Endothelial cell of umbilical vein (primary cell): ENCODE data around the gene AFTPH. TPM values are rescaled to one million over a fixed set of nuclear protein-coding genes. Genes with fewer than 3 reads are reported as not detected.

Experiments
- BruUV-seq: library from RNA; stranded (reverse); fragments of 400-500 nt; replicated peaks from 2 replicates; lab custom pipeline; 2021; lab: Mats Ljungman, UMichigan
- CTCF ChIA-PET: fragments of 300-600, 350-600 bp; sonication (Branson Sonifier 250); formaldehyde crosslinking; loops from one replicate; lab custom pipeline; 2021; ENCODE audit warnings: antibody characterized with exemption, inconsistent platforms; lab: Charles Lee
- POLR2A ChIA-PET: fragments of 300-600, 350-600 bp; sonication (Branson Sonifier 250); formaldehyde crosslinking; loops from one replicate; lab custom pipeline; 2021; ENCODE audit warnings: antibody characterized with exemption, inconsistent platforms; lab: Charles Lee
- DNase-seq: peaks from one replicate; pipeline ENCODE4 v3.0.0-alpha.2; 2011; ENCODE audit warnings: low read depth, low spot score
- FAIRE-seq: peaks from 2 replicates; lab custom pipeline; 2011; peaks lifted over from hg19 to GRCh38; lab: Jason Lieb, UNC
- H2AFZ ChIP-seq: 2 replicates; pipeline ENCODE4 v1.6.0; 2012; ENCODE audit warnings: low read depth, low read length, control low read depth, inconsistent platforms
- H3K27ac ChIP-seq: 2 replicates; pipeline ENCODE4 v1.5.1; 2011; ENCODE audit warnings: low read depth, mild to moderate bottlenecking, control low read depth, low read length, moderate library complexity; ENCODE audit not compliant: insufficient read depth
- H3K27me3 ChIP-seq, 2 experiments: 2 replicates each; pipeline versions ENCODE4 v1.6.0 to v1.6.1; 2011; ENCODE audit warnings: low read length in 2 of 2, mixed read lengths in 1 of 2; ENCODE audit not compliant: control insufficient read depth in 2 of 2, insufficient read depth in 2 of 2
- H3K36me3 ChIP-seq, 2 experiments: 2 replicates in 1 of 2; 3 replicates in 1 of 2; pipeline ENCODE4 v1.5.1; 2011; ENCODE audit warnings: low read length in 2 of 2, mild to moderate bottlenecking in 1 of 2, moderate library complexity in 1 of 2; ENCODE audit not compliant: control insufficient read depth in 2 of 2, insufficient read depth in 2 of 2; ENCODE audit errors: extremely low read depth in 1 of 2
- H3K4me1 ChIP-seq: 3 replicates; pipeline ENCODE4 v1.5.1; 2011; ENCODE audit warnings: mild to moderate bottlenecking, low read length; ENCODE audit not compliant: control insufficient read depth, insufficient read depth; ENCODE audit errors: extremely low read depth
- H3K4me2 ChIP-seq: 2 replicates; pipeline ENCODE4 v1.6.1; 2011; ENCODE audit warnings: low read length, control low read depth, mixed read lengths; ENCODE audit not compliant: insufficient read depth
- H3K4me3 ChIP-seq, 3 experiments: fragments of 200-600 bp in 1 of 3; sonication (generic), shearing (Covaris generic) in 1 of 3; replicated peaks in 1 of 3; 2 replicates each; pipeline ENCODE4 v1.5.1; 2011 to 2016; ENCODE audit warnings: control low read depth in 3 of 3, low read length in 3 of 3, mild to moderate bottlenecking in 2 of 3, inconsistent platforms in 1 of 3, low read depth in 1 of 3, moderate library complexity in 1 of 3; ENCODE audit not compliant: insufficient read depth in 1 of 3
- H3K79me2 ChIP-seq: 2 replicates; pipeline ENCODE4 v1.6.0; 2012; ENCODE audit warnings: low read length, inconsistent platforms; ENCODE audit not compliant: control insufficient read depth, insufficient read depth
- H3K9ac ChIP-seq: replicated peaks from 2 replicates; pipeline ENCODE3; 2011; ENCODE audit warnings: low read length, control low read depth; ENCODE audit not compliant: insufficient read depth; ENCODE audit errors: extremely low read depth
- H3K9me1 ChIP-seq: replicated peaks from 3 replicates; pipeline ENCODE4 v1.6.0; 2011; ENCODE audit warnings: mild to moderate bottlenecking, low read length; ENCODE audit not compliant: control insufficient read depth, insufficient read depth; ENCODE audit errors: extremely low read depth
- H3K9me3 ChIP-seq: replicated peaks from 2 replicates; pipeline ENCODE4 v1.5.1; 2012; ENCODE audit warnings: low read length, inconsistent platforms; ENCODE audit not compliant: control insufficient read depth, insufficient read depth
- H4K20me1 ChIP-seq: replicated peaks from 2 replicates; pipeline ENCODE3; 2011; ENCODE audit warnings: mild to moderate bottlenecking, low read length; ENCODE audit not compliant: control insufficient read depth, insufficient read depth; ENCODE audit errors: extremely low read depth
- CTCF ChIP-seq, 2 donors: IDR thresholded peaks; 1 replicate in 1 of 2; 2 replicates in 1 of 2; pipeline ENCODE4 v1.5.1; 2011; ENCODE audit warnings: low read length in 2 of 2, mild to moderate bottlenecking in 2 of 2, moderate library complexity in 2 of 2, control low read depth in 1 of 2, inconsistent platforms in 1 of 2, low read depth in 1 of 2; ENCODE audit not compliant: insufficient read depth in 1 of 2; ENCODE audit errors: extremely low read depth in 1 of 2
- EZH2 ChIP-seq: IDR thresholded peaks from 2 replicates; pipeline ENCODE4 v1.6.1; 2012; ENCODE audit warnings: borderline replicate concordance, low read depth, mild to moderate bottlenecking, moderate library complexity, low read length, inconsistent platforms; ENCODE audit not compliant: severe bottlenecking
- FOS ChIP-seq: IDR thresholded peaks from 2 replicates; pipeline ENCODE4 v1.6.1; 2011; ENCODE audit warnings: mild to moderate bottlenecking, low read length, moderate library complexity, borderline replicate concordance; ENCODE audit not compliant: insufficient read depth
- GATA2 ChIP-seq: IDR thresholded peaks from 2 replicates; pipeline ENCODE4 v1.7.0; 2011; ENCODE audit warnings: low read depth, mild to moderate bottlenecking, moderate library complexity, mixed read lengths, low read length; ENCODE audit not compliant: insufficient read length, insufficient read depth
- JUN ChIP-seq: IDR thresholded peaks from 2 replicates; pipeline ENCODE4 v1.6.1; 2011; ENCODE audit warnings: borderline replicate concordance, low read depth; ENCODE audit not compliant: insufficient read length, insufficient read depth
- MAX ChIP-seq: IDR thresholded peaks from 2 replicates; pipeline ENCODE4 v1.6.1; 2011; ENCODE audit not compliant: insufficient read depth, insufficient read length
- MYC ChIP-seq: IDR thresholded peaks from one replicate; pipeline ENCODE4 v1.6.1; 2011; ENCODE audit warnings: mild to moderate bottlenecking, low read depth, low read length
- POLR2A ChIP-seq: IDR thresholded peaks from 2 replicates; pipeline ENCODE4 v1.6.1; 2012; ENCODE audit warnings: low read depth, mild to moderate bottlenecking, control low read depth, low read length
- POLR2AphosphoS5 ChIP-seq: IDR thresholded peaks from 2 replicates; pipeline ENCODE4 v1.6.1; 2012; ENCODE audit warnings: low read depth, mild to moderate bottlenecking, control low read depth, low read length, moderate library complexity; ENCODE audit not compliant: insufficient read depth
- dilution Hi-C: fragments of 300-500 bp; cut with MboI; formaldehyde crosslinking; loops from one replicate; pipeline ENCODE4 v1.15.0; 2019; ENCODE audit warnings: low sequenced_read_pairs; ENCODE audit not compliant: extremely low pct_ligation_motif_present
- intact Hi-C: fragments of 100-400 bp; cut with micrococcal nuclease; formaldehyde crosslinking; loops from one replicate; pipeline ENCODE4 v1.10.0; 2022
- polyA plus RNA-seq, 4 experiments: library from polyadenylated mRNA; depleted of rRNA in 3 of 4; stranded (reverse) in 3 of 4; unstranded in 1 of 4; fragments of >200 nt; gene quantifications; 2 replicates each; pipeline versions ENCODE4 v1.2.1 to v1.2.3, GENCODE V29; 2011 to 2012; ENCODE audit warnings: missing spikeins in 1 of 4
- total RNA-seq: library from RNA; stranded (reverse); gene quantifications from 2 replicates; pipeline ENCODE4 v1.2.3, GENCODE V29; 2021

The AFTPH gene
- total and polyA plus RNA-seq, 2 donors (not counting 3 experiments of a cell fraction or from before 2014, with no cell fraction given): 6.9 to 15.3 TPM

- H3K9me3 ChIP-seq: no peaks in the 10 kb centered on the region
- no peak overlapping the region for H3K4me3 ChIP-seq
- H3K9me1 ChIP-seq: no peaks in the 10 kb centered on the region
- H4K20me1 ChIP-seq: no peaks in the 10 kb centered on the region
- peaks cover 13 to 19% of the 10 kb centered on the region in 2 experiments for H3K27me3 ChIP-seq
- no peaks in the 10 kb centered on the region for H3K79me2 ChIP-seq
- dilution Hi-C loops (no loop called here), intact Hi-C loops (no loop called here)
- H3K27ac ChIP-seq: no peak overlapping the region
- TF ChIP-seq FOS: peak; percentile 39
- no peak for TF ChIP-seq JUN
- TF ChIP-seq POLR2A: no peak
- peak; percentile 67 for TF ChIP-seq GATA2
- peaks cover 5% of the 10 kb centered on the region for H3K4me1 ChIP-seq
- H2AFZ ChIP-seq: no peak overlapping the region
- no TSS peak for BruUV-seq
- no peak overlapping the region for H3K9ac ChIP-seq
- peak; percentile 69 for FAIRE-seq
- no peaks in the 10 kb centered on the region for H3K36me3 ChIP-seq
- H3K4me2 ChIP-seq: no peak overlapping the region
- ChIA-PET CTCF (interaction anchor here (0.7 to 3.8 kb wide), 8 partner anchors 9 to 433 kb away, joined by 3 to 21 read pairs (median 3); no protein-coding TSS in a partner anchor), POLR2A (no interaction called here)
- DNase-seq: no peak
Observed at GRCh38 chr2:64482765-64483504, 41.2 kb upstream of the AFTPH start.

- H3K27ac ChIP-seq: no peak overlapping the region
- DNase-seq (no peak), FAIRE-seq (no peak)
- dilution Hi-C loops (no loop called here), intact Hi-C loops (no loop called here)
- no peak overlapping the region for H3K9ac ChIP-seq
- H3K4me1 ChIP-seq: peaks cover 20% of the 10 kb centered on the region
- no peaks in the 10 kb centered on the region for H3K9me1 ChIP-seq
- H3K27me3 ChIP-seq: peaks cover 13 to 19% of the 10 kb centered on the region in 2 experiments
- ChIA-PET CTCF (interaction anchor here (0.7 to 2.4 kb wide), 7 partner anchors 15 to 436 kb away, joined by 3 to 23 read pairs (median 4); no protein-coding TSS in a partner anchor), POLR2A (no interaction called here)
- H3K79me2 ChIP-seq: no peaks in the 10 kb centered on the region
- H3K36me3 ChIP-seq: no peaks in the 10 kb centered on the region
- no peaks in the 10 kb centered on the region for H3K9me3 ChIP-seq
- no peak overlapping the region for H3K4me2 ChIP-seq
- no peak overlapping the region for H3K4me3 ChIP-seq
- TF ChIP-seq POLR2A (no peak), MAX (no peak), MYC (no peak), JUN (no peak), CTCF (IDR thresholded peaks at IDR 0.05; ENCODE audit: extremely low read depth in 1 of 2, insufficient read depth in 1 of 2, low read depth in 1 of 2, low read length in 2 of 2) (no peak), EZH2 (no peak), FOS (no peak), POLR2AphosphoS5 (no peak), GATA2 (no peak)
- no peaks in the 10 kb centered on the region for H4K20me1 ChIP-seq
- no peak overlapping the region for H2AFZ ChIP-seq
- BruUV-seq: no TSS peak
Observed at GRCh38 chr2:64485331-64485730, 38.8 kb upstream of the AFTPH start.
